Measurements from ENCODE around the gene PIN4.
"Not testable (repeated sequence)": the region's sequence is repeated elsewhere in the genome, so short reads cannot be mapped to it uniquely, and the experiment has no call there.

Gene PIN4

DNA sequence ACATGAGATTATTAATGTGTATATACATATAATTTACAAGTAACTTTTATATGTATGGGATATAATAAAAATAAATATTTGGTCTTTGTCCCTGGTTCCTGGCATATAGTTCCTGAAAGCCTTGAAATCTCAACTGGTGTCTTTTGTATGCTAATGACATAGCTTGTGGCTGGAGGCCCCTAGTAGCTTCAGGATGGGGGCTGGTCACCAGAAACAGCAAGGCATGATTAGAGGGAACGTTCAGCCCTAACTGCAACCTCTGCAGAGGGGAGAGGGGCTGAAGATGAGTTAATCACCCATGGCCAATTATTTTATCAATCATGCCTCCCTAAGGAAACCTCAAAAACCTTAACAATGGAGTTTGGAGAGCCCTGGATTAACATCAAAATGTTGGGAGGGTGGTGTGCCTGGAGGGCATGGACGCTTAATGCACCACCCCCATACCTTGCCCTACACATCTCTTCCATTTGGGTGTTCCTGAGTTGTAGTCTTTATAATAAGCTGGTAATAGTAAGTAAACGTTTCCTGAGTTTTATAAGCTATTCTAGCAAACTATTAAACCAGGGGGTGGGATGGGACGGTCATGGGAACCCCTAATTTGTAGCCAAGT lies 21.3 kb downstream of the PIN4 start:
- no peak for DNase-seq

DNA sequence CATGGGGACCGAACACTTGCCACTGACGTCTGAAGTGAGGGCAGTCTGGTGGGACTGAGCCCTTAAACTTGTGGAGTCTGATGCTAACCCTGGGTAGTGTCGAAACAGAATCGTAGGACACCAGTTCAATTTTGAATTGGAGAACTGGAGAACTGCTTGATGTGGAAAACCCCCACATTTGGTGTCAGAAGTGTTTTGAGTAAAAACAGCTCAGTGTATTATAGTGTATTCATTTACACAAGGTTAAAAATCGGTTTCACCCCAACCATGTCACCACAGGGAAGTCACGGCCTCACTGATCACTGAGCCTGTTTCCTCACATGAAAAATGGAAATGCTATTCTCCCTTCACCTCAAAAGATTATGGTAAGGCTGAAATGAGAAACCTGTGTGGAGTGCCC lies 21.9 kb downstream of the PIN4 start:
- no peak for DNase-seq

DNA sequence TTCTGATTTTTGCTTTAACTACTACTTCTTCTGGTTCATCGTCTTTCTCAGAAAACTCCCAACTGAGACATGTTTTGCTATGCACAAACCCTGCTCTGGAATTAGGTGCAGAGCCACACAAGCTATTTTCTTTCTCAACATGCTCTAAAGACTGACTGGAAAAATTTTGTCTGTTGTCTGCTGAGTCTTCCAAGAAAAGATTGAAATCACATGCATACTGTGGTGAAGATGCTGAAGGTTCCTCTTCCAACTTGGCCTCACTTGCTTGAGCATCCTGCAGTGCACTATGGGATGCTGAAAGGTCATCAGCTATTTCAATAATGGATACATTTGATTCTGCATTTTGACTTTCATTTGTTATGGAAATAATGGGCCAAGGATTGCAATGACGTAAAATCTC lies 24.1 kb downstream of the PIN4 start:
- DNase-seq: no peak

DNA sequence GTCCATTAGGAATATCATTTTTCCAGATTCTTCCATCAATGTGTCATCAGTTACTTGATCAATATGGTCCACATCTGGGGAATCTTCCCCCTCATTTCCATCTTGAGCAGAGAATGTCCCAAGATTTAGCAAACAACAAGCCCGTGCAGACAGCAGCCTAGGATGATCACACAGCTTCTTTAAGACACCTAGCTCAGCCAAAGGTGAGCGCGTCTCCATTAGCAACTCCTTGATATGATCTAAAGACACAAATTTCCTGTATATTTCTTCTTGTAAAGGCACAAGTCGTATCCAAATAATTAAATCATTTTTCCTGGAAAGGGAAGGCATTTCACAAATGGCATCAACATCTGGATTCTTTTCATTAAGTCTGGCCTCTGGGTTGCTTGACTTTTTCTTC lies 25.8 kb downstream of the PIN4 start:
- no peak for DNase-seq

DNA sequence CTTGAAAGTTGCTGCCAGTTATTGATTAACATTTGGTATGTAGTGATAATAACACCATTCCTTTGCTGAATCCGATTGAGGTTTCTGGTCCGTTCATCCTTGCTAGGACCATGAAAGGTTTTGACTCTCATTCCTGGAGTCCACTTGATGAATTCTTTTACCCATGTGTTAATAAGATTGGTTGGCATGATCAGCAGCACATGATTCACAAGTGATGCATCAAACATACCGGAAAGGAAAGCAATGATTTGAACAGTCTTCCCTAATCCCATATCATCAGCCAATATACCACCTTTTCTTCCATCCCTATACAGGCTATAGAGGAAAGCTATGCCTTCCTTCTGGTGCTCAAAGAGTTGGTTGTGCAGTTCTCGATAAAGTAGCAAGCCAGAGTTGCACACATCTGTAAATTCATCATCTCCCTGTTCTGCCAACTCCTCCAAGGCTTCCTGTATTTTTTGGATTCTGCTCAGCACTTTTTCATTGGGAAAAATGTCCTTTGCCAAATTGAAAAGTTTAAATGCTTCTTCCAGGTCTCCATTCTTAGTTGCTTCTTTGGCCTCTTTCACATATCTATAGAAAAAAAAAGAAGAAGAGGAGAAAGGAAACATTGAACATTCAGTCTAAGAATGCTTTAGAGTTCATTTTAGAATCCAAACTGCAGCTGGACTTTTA lies 26.7 kb downstream of the PIN4 start:
- DNase-seq: no peak

DNA sequence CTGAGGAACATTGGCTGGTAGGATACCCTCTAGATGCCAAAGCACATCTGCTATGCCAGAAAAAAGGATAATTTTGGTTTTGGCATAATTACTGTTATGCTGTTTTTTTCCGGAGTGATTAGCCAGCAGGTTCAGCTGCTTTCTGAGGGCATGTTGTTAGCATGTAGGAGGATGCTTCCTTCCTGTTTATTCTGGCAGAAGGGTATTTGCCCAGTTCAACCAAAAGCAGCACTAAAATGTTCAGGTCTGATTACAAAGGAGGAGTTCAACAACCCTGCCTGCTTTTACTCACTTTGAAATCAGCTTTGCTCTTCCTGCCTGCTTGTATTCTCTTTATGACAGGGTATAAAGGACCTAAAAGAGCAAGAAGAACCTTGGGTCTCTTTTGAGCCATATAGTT lies 35.4 kb downstream of the PIN4 start:
- DNase-seq: no peak

DNA sequence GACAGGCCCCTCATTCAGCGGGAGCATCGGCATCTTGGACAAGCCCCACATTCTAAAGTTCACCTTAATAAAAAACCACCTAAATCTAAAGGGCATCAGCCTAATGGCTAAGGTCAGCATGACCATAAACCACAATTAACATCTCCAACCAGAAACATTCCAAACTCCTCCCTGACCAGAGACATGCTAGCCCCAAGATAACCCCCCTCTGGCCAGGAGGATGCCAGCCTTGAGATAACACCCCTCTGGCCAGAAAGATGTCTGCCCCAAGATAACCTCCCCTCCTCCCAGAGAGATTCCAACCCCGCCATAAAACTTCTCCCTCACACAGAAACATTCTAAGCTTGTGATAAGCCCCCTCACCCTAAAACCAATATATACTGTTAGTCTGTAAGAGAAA lies 38.8 kb downstream of the PIN4 start:
- DNase-seq: not testable (repeated sequence)

DNA sequence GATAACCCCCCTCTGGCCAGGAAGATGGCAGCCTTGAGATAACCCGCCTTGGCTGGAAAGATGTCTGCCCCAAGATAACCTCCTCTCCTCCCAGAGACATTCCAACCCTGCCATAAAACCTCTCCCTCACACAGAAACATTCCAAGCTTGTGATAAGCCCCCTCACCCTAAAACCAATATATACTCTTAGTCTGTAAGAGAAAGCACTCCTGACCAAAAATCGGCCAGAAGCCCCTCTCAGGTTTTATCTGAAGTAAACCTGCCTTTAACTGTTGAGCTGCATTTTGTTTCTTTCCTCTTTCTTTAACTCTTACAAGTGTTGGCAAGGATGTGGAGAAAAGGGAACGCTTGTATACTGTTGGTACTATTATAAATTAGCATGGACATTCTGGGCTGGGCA lies 48.7 kb downstream of the PIN4 start:
- no peak for DNase-seq

DNA sequence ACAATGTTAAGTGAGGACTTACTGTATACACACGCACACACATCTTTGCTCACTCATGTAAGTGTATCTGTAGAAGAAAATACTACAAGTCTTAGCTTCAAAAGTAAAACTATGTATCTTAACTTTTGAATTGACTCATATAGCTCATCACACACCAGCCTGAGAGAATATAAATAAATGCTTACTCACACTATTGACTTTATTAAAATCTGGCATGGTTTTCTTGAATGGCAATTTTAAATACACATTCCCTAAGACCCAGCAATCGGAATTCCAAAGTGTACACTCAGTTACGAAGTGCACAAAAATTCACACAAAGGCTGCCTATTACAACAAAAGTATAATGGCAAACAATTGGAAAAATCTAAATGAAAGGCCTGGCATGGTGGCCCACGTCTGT lies 55.3 kb downstream of the PIN4 start:
- no peak for DNase-seq

DNA sequence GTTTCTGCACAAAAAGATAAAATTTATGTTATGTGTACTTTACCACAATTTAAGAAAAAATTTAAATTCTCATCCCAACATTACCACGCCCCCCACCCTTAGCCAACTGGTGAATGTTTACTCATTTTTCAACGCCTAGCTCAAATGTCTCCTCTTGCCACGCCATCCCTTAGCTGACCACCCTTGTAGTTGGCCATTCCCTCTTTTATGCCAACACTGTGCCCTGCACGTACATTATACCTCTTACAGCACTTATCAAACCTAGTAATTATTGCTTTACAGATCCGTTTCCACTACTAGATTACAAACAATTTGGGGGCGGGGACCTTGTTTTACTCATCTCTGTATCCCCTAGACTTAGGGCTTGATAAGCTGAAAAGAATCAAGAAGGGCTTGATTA lies 56.6 kb downstream of the PIN4 start:
- no peak for DNase-seq

DNA sequence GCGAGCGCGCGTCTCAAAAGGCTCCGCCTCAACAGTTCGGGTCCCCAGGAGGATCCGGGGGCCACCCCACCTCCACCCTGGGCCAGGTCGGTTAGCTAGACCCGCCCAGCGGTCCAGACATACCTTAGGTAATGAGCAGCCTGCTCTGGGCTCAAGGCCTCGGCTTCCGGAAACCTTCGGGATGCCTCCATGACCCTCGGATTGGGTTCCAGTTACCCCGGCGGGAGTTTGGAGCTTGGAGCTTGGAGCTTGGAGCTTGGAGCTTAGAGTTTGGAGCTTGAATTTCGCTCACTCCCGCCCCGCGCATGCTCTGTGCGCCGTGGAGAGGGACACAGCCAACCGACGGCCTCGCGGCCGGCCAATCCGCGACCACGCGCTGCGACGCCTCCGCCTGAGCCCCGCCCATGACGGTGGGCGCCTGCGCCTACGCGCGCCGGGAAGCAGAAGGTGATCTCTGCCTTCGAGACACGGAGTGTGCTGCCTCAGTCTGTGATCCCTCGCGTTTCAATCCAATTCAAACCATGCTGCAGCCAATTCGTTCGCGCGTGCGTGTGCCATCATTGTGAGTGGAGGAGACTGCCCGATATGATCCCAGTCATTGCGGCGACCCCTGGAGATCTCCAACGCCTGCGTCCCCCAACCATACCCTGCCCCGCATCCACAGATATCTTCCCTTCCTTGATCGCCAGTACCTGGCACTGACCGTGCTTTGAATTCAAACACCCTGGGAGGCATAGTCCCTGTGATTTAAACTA lies 57.3 kb downstream of the PIN4 start, which contains the start of gene ERCC6L:
TSS of gene ERCC6L (minus strand) at position 307 of the 755 bp plus-strand sequence. CDS start at position 191, 116 bp downstream.
- DNase-seq: peak; percentile 88

DNA sequence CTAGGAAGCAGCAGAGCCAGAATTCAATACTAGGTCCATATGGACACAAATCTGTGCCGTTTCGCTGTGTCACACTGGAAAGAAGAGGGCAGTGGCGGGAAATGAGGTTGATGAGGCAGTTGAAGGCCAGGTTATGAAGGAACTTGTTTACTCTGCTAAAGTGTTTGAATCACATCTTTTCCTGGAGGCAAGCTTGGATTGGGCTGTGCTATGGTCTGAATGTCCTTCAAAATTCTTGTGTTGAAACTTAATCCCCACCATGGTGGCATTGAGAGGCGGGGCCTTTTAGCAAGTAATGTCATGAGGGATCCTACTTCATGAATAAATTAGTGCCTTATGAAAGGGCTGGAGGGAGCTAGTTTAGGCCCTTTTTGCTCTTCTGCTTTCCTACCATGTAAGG lies 59.4 kb downstream of the PIN4 start:
- no peak for DNase-seq

DNA sequence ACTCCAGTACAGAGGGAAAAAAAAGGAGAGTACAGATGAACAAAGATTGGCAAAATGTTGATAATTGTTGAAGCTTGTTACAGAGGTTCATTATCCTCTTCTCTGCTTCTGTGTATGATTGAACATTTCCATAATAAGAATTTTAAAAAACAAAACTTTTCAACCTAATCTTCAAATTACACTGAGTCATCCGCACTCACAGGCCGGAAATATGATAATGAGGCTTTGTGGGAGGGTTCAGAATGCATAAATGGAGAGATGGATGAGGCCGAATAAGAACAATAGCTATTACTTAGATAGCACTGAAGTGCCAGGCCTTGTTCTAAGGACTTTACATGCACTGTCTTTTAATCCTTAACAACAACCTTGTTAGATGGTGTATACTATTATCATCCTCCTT lies 61.9 kb downstream of the PIN4 start:
- no peak for DNase-seq

DNA sequence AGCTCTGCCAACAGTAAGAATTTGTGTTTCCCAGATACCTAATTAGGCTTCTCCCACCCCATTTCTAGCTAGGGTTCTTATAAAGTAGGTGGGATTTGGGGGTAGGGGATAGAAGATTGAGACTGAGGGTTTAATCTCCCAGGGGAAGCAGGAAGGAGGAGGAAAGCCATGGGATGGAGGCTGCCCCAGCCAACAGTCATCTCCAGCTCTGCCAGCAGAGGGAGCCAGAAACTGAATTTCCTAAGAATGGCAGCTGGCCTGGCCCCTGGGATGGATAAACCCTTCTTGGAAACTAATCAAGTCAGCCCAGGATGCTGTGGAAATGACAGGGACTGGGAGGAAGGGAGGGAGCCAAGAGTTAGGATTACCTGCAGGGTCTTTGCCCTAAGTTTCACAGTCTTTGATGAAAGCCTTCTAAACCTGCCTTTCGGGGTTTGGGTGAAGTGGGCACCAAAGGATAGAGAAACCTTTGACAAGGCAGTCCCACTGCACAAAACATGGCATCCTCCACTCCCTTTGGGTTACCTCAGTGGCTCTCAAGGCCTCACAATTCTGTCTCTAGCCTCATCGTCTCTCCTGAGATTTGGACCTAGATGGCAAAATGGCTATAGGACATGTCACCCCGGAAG lies 64.0 kb downstream of the PIN4 start:
- DNase-seq: peak; percentile 5

DNA sequence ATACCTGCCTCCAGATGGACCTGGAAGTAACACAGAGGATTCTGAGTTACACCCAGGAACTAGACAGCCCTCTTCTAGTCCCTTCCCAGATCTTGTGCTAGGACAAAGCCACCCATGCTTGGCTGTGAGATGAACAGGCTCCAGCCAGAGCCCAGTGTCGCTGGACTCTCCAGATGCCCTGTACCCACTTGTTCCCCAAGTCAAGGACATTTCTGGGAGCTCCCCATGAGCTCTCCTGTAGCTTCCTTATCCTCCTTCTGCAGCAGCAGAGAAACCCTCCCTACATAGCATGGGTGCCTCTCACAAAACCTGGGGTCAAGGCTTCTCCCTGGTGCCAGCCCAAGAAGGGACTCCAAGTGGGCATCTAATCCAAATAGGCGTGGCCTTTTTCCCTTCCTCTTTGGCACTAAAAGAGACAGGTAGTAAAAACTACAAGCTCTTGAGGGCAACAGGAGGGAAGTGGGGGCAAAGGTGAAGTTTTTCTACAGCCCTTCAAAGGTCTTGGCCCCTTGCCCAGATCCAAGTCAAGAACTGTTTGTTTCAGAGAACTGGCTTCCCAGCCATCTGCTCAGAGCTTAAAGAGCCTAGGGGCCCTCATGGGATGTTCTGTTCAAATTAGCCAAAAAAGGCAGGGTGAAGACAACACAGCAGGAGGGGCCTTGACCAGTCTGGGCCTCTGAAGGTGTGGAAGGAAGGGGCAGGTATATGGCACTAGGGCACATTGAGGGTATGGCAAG lies 65.8 kb downstream of the PIN4 start:
- DNase-seq: no peak
